Common myeloid progenitor, CD34-positive (primary cell): ENCODE data around the gene ZCCHC14.

Experiments
- CTCF ChIA-PET: fragments of 350-600 bp; sonication (Branson Sonifier 250); formaldehyde crosslinking; loops from one replicate; lab custom pipeline; 2021; ENCODE audit warnings: antibody characterized with exemption; lab: Charles Lee
- POLR2A ChIA-PET: fragments of 350-600 bp; sonication (Branson Sonifier 250); formaldehyde crosslinking; loops from one replicate; lab custom pipeline; 2021; ENCODE audit warnings: antibody characterized with exemption; lab: Charles Lee
- DNase-seq, 3 donors: peaks; one replicate each; pipeline versions ENCODE4 v3.0.0 to v3.0.0-alpha.2; 2013
- H3K27ac ChIP-seq, 2 experiments: 1 replicate in 1 of 2; 2 replicates in 1 of 2; pipeline ENCODE4 v1.7.0; 2013; ENCODE audit warnings: inconsistent platforms in 2 of 2, low read length in 2 of 2, mild to moderate bottlenecking in 2 of 2, low read depth in 1 of 2, moderate library complexity in 1 of 2; ENCODE audit not compliant: severe bottlenecking in 2 of 2, insufficient read depth in 1 of 2, poor library complexity in 1 of 2
- H3K27me3 ChIP-seq, 5 experiments: replicated peaks in 2 of 5; 1 replicate in 3 of 5; 2 replicates in 2 of 5; pipeline versions ENCODE4 v1.6.1 to v1.7.0; 2013; ENCODE audit warnings: low read length in 4 of 5, mild to moderate bottlenecking in 2 of 5, moderate library complexity in 2 of 5, inconsistent platforms in 1 of 5; ENCODE audit not compliant: insufficient read depth in 5 of 5, control insufficient read depth in 4 of 5
- H3K36me3 ChIP-seq, 4 experiments: 1 replicate in 2 of 4; 2 replicates in 2 of 4; pipeline versions ENCODE4 v1.6.1 to v1.7.0; 2013; ENCODE audit warnings: low read length in 3 of 4, control low read depth in 1 of 4, mild to moderate bottlenecking in 1 of 4; ENCODE audit not compliant: control insufficient read depth in 4 of 4, insufficient read depth in 4 of 4
- H3K4me1 ChIP-seq, 4 experiments: 1 replicate in 3 of 4; 2 replicates in 1 of 4; pipeline versions ENCODE4 v1.6.1 to v1.7.1; 2013; ENCODE audit warnings: low read length in 3 of 4, mild to moderate bottlenecking in 3 of 4, control low read depth in 1 of 4, inconsistent platforms in 1 of 4, moderate library complexity in 1 of 4; ENCODE audit not compliant: control insufficient read depth in 4 of 4, insufficient read depth in 4 of 4; ENCODE audit errors: control extremely low read depth in 1 of 4
- H3K4me3 ChIP-seq, 7 experiments: 1 replicate in 4 of 7; 2 replicates in 3 of 7; pipeline versions ENCODE4 v1.5.1 to v1.7.0; 2013; ENCODE audit warnings: mild to moderate bottlenecking in 7 of 7, low read length in 6 of 7, moderate library complexity in 6 of 7, inconsistent platforms in 2 of 7, low read depth in 2 of 7, control low read depth in 1 of 7; ENCODE audit not compliant: insufficient read depth in 4 of 7, control insufficient read depth in 1 of 7; ENCODE audit errors: extremely low read depth in 1 of 7
- H3K9me3 ChIP-seq, 5 experiments: 1 replicate in 4 of 5; 2 replicates in 1 of 5; pipeline versions ENCODE4 v1.6.1 to v1.7.1; 2013; ENCODE audit warnings: low read length in 4 of 5, mild to moderate bottlenecking in 2 of 5, inconsistent platforms in 1 of 5, low read depth in 1 of 5, moderate library complexity in 1 of 5; ENCODE audit not compliant: control insufficient read depth in 4 of 5, insufficient read depth in 2 of 5; ENCODE audit errors: control extremely low read depth in 1 of 5
- WGBS: methylation state at CpG from one replicate; pipeline ENCODE4 v1.1.5; 2013; ENCODE audit not compliant: insufficient coverage; 5-methylcytosine and 5-hydroxymethylcytosine counted together

Gene ZCCHC14

DNA sequence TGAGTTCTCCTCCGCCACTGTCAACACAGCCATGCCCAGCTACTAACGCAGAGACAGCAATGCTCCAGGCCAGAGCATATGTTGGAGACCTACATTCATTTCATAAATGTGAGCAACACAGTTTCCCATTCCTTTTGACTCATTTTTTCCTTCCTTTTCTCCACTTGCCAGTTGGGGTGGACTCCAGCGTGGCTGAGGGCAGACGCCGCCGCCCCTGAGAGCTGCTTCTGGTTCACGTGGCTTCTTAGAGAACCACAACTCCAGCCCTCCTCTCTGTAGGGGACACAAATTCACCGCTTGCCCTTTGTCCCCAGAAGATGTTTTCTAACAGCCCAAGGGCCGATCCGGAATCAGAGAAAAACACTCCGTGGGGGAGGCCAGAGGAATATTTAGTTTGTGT lies 45.8 kb upstream of the ZCCHC14 start:
- Histone ChIP-seq H3K36me3 (no peaks in the 10 kb centered on the region), H3K4me3 (no peak overlapping the region), H3K27ac (no peak overlapping the region), H3K27me3 (peaks cover 0 to 26% (median 13%) of the 10 kb centered on the region in 5 experiments), H3K4me1 (peaks cover 0 to 9% (median 3%) of the 10 kb centered on the region in 4 experiments), H3K9me3 (peaks cover 0 to 13% (median 0%) of the 10 kb centered on the region in 5 experiments)
- no peak for DNase-seq
- 97% methylated on average over 9 of the region's 11 CpGs for WGBS
- POLR2A ChIA-PET: no interaction called here
- CTCF ChIA-PET: no interaction called here

DNA sequence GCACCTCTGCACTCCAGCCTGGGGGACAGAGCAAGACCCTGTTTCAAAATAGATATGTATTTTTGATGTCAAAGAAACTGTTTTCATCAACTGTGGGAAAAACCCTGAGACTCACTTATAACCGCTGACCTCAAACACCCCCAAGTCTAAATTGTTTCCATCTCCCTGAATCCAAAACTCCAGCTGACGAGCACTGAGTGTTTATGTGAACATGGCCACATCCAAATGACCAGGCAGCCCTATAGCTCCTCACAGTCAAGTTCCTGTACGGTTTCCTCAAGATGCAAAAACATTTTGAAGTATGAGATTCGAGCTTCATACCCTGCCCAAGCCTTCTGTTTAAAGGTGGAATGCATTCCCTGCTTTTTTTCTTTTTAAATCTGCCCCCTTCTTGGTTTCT lies 45.3 kb upstream of the ZCCHC14 start:
- no peak overlapping the region for H3K4me3 ChIP-seq
- peaks cover 0 to 17% (median 2%) of the 10 kb centered on the region in 5 experiments for H3K9me3 ChIP-seq
- H3K4me1 ChIP-seq: peaks cover 0 to 6% (median 0%) of the 10 kb centered on the region in 4 experiments
- no peak overlapping the region for H3K27ac ChIP-seq
- H3K36me3 ChIP-seq: no peaks in the 10 kb centered on the region
- H3K27me3 ChIP-seq: peaks cover 0 to 26% (median 13%) of the 10 kb centered on the region in 5 experiments
- POLR2A ChIA-PET: no interaction called here
- no peak for DNase-seq
- CTCF ChIA-PET: interaction anchor here (0.7 kb wide), 1 partner anchor 85 kb away, joined by 3 read pairs; no protein-coding TSS in a partner anchor
- WGBS: 74% methylated on average over 4 of the region's 4 CpGs

DNA sequence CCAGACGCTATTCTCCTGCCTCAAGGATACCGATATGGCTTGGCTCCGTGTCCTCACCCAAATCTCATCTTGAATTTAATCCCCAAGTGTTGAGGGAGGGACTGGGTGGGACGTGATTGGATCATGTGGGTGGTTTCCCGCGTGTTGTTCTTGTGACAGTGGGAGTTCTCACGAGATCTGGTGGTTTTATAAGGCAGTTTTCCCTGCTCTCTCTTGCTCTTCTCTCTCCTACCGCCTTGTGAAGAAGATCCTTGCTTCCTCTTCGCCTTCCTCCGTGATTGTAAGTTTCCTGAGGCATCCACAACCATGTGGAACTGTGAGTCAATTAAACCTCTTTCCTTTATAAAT lies 43.9 kb upstream of the ZCCHC14 start:
- CTCF ChIA-PET: no interaction called here

DNA sequence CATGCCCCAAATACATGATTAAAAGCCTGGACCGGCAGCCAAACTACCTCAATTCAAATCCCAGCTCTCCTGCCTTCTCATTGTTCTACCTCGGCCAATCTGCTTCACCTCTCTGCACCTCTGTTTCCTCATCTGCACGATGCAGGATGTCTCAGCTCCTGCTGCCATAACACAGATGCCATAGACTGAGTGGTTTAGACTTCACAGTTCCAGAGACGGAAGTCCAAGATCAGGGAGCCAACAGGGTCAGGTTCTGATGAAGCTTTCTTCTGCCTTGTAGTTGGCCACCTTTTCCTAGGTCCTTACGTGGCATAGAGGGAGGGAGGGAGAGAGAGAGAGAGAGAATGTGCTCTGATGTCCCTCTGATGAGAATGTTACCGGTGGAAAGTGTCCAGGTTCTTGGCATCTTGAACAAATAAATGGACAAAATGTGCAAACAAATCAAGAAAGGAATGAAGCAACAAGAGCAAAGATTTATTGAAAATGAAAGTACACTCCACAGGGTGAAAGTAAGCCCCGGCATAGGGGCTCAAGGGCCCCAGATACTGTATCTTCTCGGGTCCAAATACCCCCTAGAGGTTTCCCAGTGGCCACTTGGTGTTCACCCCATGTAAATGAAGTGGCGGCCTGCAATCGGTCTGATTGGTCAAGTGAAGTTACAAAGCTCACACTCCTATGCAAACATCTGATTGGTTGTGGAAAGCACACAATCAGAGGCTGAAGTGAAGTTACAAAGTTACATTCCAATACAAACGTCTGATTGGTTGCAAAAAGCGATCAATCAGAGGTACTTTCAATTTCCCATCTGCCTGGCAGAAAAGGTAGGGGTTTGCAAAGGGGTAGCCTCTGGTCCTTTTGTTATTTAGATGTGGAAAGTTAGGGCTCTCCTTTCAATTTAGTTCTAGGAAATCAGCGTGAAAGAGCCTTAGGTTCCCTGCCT lies 43.3 kb upstream of the ZCCHC14 start:
- Histone ChIP-seq H3K36me3 (no peaks in the 10 kb centered on the region), H3K9me3 (peaks cover 0 to 32% (median 14%) of the 10 kb centered on the region in 5 experiments), H3K4me3 (no peak overlapping the region), H3K27ac (no peak overlapping the region), H3K27me3 (peaks cover 0 to 23% (median 9%) of the 10 kb centered on the region in 5 experiments), H3K4me1 (peaks cover 0 to 6% (median 0%) of the 10 kb centered on the region in 4 experiments)
- ChIA-PET CTCF (no interaction called here), POLR2A (no interaction called here)
- DNase-seq: no peak
- WGBS: 86% methylated on average over 10 of the region's 13 CpGs

More for the DNA sequence above, 43.9 kb upstream of the ZCCHC14 start:
- H3K27ac ChIP-seq: no peak overlapping the region
- no peaks in the 10 kb centered on the region for H3K36me3 ChIP-seq
- H3K27me3 ChIP-seq: peaks cover 0 to 23% (median 10%) of the 10 kb centered on the region in 5 experiments
- POLR2A ChIA-PET: no interaction called here
- no peak for DNase-seq
- H3K9me3 ChIP-seq: peaks cover 0 to 27% (median 10%) of the 10 kb centered on the region in 5 experiments
- H3K4me3 ChIP-seq: no peak overlapping the region
- 82% methylated on average over 9 of the region's 10 CpGs for WGBS
- peaks cover 0 to 6% (median 0%) of the 10 kb centered on the region in 4 experiments for H3K4me1 ChIP-seq

DNA sequence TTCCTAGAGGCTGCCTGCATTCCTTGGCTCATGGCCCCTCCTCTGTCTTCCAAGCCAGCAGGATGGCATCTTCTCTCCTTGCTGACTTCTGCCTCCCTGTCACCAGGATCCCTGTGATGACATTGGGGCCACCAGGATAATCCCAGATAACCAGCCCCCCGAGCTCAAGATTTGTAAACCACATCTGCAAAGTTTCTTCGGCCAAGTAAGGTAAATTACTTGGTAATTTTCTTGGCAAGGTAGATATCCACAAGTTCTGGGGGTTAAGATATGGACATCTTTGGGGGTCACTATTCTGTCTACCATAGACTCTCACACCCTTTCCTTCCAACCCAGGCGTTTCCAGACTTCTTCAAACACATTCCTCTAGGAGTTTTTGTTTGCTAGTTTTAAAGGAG lies 42.6 kb upstream of the ZCCHC14 start:
- no peak overlapping the region for H3K27ac ChIP-seq

DNA sequence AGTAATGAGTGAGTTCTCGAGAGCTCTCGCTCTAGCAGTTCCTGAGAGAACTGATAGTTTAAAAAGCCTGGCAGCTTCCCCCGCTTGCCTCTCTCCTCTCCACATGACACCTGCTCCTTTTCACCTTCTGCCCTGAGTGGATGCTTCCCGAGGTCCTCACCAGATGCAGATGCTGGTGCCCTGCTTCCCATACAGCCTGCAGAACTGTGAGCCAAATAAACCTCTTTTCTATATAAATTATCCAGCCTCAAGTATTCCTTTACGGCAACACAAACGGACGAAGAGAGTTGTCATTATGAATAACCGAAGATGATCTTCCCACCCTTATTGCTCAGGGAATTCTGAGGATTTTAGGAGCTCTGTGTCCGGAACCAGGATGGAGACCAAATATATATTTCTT lies 41.9 kb upstream of the ZCCHC14 start:
- POLR2A ChIA-PET: interaction anchor here (0.6 kb wide), 1 partner anchor 98 kb away, joined by 4 read pairs; no protein-coding TSS in a partner anchor
- CTCF ChIA-PET: no interaction called here
- 100% methylated on average over 4 of the region's 9 CpGs for WGBS

More for the DNA sequence above, 42.6 kb upstream of the ZCCHC14 start:
- DNase-seq: no peak
- H3K9me3 ChIP-seq: peaks cover 0 to 32% (median 14%) of the 10 kb centered on the region in 5 experiments
- no peak overlapping the region for H3K4me3 ChIP-seq
- ChIA-PET POLR2A (no interaction called here), CTCF (no interaction called here)
- no peaks in the 10 kb centered on the region for H3K36me3 ChIP-seq
- peaks cover 0 to 17% (median 6%) of the 10 kb centered on the region in 5 experiments for H3K27me3 ChIP-seq
- H3K4me1 ChIP-seq: peaks cover 0 to 5% (median 0%) of the 10 kb centered on the region in 4 experiments
- no CpG with 5 or more reads among the region's 3 CpGs for WGBS

More for the DNA sequence above, 41.9 kb upstream of the ZCCHC14 start:
- Histone ChIP-seq H3K27ac (no peak overlapping the region), H3K4me1 (no peaks in the 10 kb centered on the region), H3K36me3 (no peaks in the 10 kb centered on the region), H3K9me3 (peaks cover 0 to 33% (median 18%) of the 10 kb centered on the region in 5 experiments), H3K4me3 (no peak overlapping the region), H3K27me3 (peaks cover 0 to 12% (median 2%) of the 10 kb centered on the region in 5 experiments)
- no peak for DNase-seq
